Trophoblast cell (in vitro differentiated cells and primary cell): ENCODE data around the gene PTPN18.

Experiments
- DNase-seq, 2 donors: peaks; one replicate each; pipeline ENCODE4 v3.0.0-alpha.2; 2016
- H2AFZ ChIP-seq: 2 replicates; pipeline ENCODE4 v1.6.1; 2013; ENCODE audit warnings: low read length, moderate library complexity, mild to moderate bottlenecking; ENCODE audit not compliant: insufficient read depth, poor library complexity
- H2AK5ac ChIP-seq: 2 replicates; pipeline ENCODE4 v1.6.1; 2013; ENCODE audit warnings: mild to moderate bottlenecking, low read length
- H2BK120ac ChIP-seq: 2 replicates; pipeline ENCODE4 v1.6.1; 2013; ENCODE audit warnings: low read length, mild to moderate bottlenecking, moderate library complexity; ENCODE audit not compliant: insufficient read depth, poor library complexity
- H2BK12ac ChIP-seq: 2 replicates; pipeline ENCODE4 v1.6.1; 2013; ENCODE audit warnings: mild to moderate bottlenecking, low read length, moderate library complexity
- H2BK5ac ChIP-seq: 2 replicates; pipeline ENCODE4 v1.6.1; 2013; ENCODE audit warnings: low read length, low read depth, moderate library complexity, mild to moderate bottlenecking; ENCODE audit not compliant: poor library complexity
- H3K14ac ChIP-seq: 2 replicates; pipeline ENCODE4 v1.6.1; 2013; ENCODE audit warnings: mild to moderate bottlenecking, low read length
- H3K18ac ChIP-seq: 2 replicates; pipeline ENCODE4 v1.6.1; 2013; ENCODE audit warnings: mild to moderate bottlenecking, low read length
- H3K23ac ChIP-seq: 2 replicates; pipeline ENCODE4 v1.6.1; 2013; ENCODE audit warnings: low read length
- H3K27ac ChIP-seq: 2 replicates; pipeline ENCODE4 v1.5.1; 2013; ENCODE audit warnings: low read depth, mild to moderate bottlenecking, inconsistent platforms, low read length, moderate library complexity
- H3K27me3 ChIP-seq: 2 replicates; pipeline ENCODE4 v1.6.1; 2013; ENCODE audit warnings: inconsistent platforms, mild to moderate bottlenecking, low read length, moderate library complexity; ENCODE audit not compliant: insufficient read depth
- H3K36me3 ChIP-seq, 2 experiments: 1 replicate in 1 of 2; 2 replicates in 1 of 2; pipeline ENCODE4 v1.6.1; 2013; ENCODE audit warnings: low read length in 2 of 2, mild to moderate bottlenecking in 2 of 2, moderate library complexity in 1 of 2; ENCODE audit not compliant: insufficient read depth in 2 of 2, control insufficient read depth in 1 of 2
- H3K4ac ChIP-seq: 2 replicates; pipeline ENCODE4 v1.6.1; 2013; ENCODE audit warnings: low read depth, mild to moderate bottlenecking, low read length, moderate library complexity
- H3K4me1 ChIP-seq, 2 experiments: 1 replicate in 1 of 2; 2 replicates in 1 of 2; pipeline ENCODE4 v1.6.1; 2013; ENCODE audit warnings: low read length in 2 of 2, mild to moderate bottlenecking in 2 of 2, moderate library complexity in 1 of 2; ENCODE audit not compliant: insufficient read depth in 2 of 2, control insufficient read depth in 1 of 2
- H3K4me2 ChIP-seq: 2 replicates; pipeline ENCODE4 v1.6.1; 2013; ENCODE audit warnings: inconsistent platforms, mild to moderate bottlenecking, low read length, moderate library complexity
- H3K4me3 ChIP-seq: 2 replicates; pipeline ENCODE4 v1.5.1; 2013; ENCODE audit warnings: mild to moderate bottlenecking, low read depth, low read length, inconsistent platforms
- H3K79me1 ChIP-seq: one replicate; pipeline ENCODE4 v1.6.1; 2013; ENCODE audit warnings: low read length
- H3K79me2 ChIP-seq: 2 replicates; pipeline ENCODE4 v1.6.1; 2013; ENCODE audit warnings: low read length, mild to moderate bottlenecking; ENCODE audit not compliant: control insufficient read depth, insufficient read depth, poor library complexity
- H3K9ac ChIP-seq: 2 replicates; pipeline ENCODE4 v1.6.1; 2013; ENCODE audit warnings: mild to moderate bottlenecking, low read length
- H3K9me3 ChIP-seq: 2 replicates; pipeline ENCODE4 v1.6.1; 2013; ENCODE audit warnings: low read depth, mild to moderate bottlenecking, control low read depth, inconsistent platforms, low read length; ENCODE audit not compliant: insufficient read depth
- H4K12ac ChIP-seq: 2 replicates; pipeline ENCODE4 v1.6.1; 2013; ENCODE audit warnings: low read depth, mild to moderate bottlenecking, low read length, moderate library complexity
- H4K8ac ChIP-seq: 2 replicates; pipeline ENCODE4 v1.6.1; 2013; ENCODE audit warnings: low read depth, mild to moderate bottlenecking, low read length, moderate library complexity
- H4K91ac ChIP-seq: one replicate; pipeline ENCODE4 v1.6.1; 2013; ENCODE audit warnings: low read depth, mild to moderate bottlenecking, low read length, moderate library complexity
- WGBS: extraction: QIAGEN DNeasy Blood & Tissue Kit; methylation state at CpG from one replicate; pipeline ENCODE4 v1.1.7; 2013; ENCODE audit warnings: missing lambda C conversion rate; ENCODE audit not compliant: insufficient read length, insufficient coverage; ENCODE audit errors: extremely low coverage; 5-methylcytosine and 5-hydroxymethylcytosine counted together

The PTPN18 gene

GRCh38 chr2:130314377-130314776 lies 41.5 kb upstream of the PTPN18 start:
- H2AK5ac ChIP-seq, result no peak overlapping the region
- H3K79me1 ChIP-seq, result no peaks in the 10 kb centered on the region
- DNase-seq, result no peak
- H3K9ac ChIP-seq, result no peak overlapping the region
- H3K14ac ChIP-seq, result no peak overlapping the region
- H3K9me3 ChIP-seq, result peaks cover 3% of the 10 kb centered on the region
- H2BK12ac ChIP-seq, result no peak overlapping the region
- H3K4ac ChIP-seq, result no peak overlapping the region
- no peaks in the 10 kb centered on the region for H3K27me3 ChIP-seq
- H3K36me3 ChIP-seq, result no peaks in the 10 kb centered on the region
- no peak overlapping the region for H4K91ac ChIP-seq
- H2BK120ac ChIP-seq, result no peak overlapping the region
- H3K4me3 ChIP-seq, result no peak overlapping the region
- no peak overlapping the region for H2AFZ ChIP-seq
- WGBS, result no CpG with 5 or more reads among the region's 3 CpGs
- no peak overlapping the region for H3K18ac ChIP-seq
- H3K23ac ChIP-seq, result no peak overlapping the region
- no peaks in the 10 kb centered on the region for H3K79me2 ChIP-seq
- H3K4me2 ChIP-seq, result no peak overlapping the region
- no peak overlapping the region for H2BK5ac ChIP-seq
- H4K8ac ChIP-seq, result no peak overlapping the region
- no peaks in the 10 kb centered on the region for H3K4me1 ChIP-seq
- H3K27ac ChIP-seq, result no peak overlapping the region
- no peak overlapping the region for H4K12ac ChIP-seq

GRCh38 chr2:130316596-130316995 lies 39.3 kb upstream of the PTPN18 start:
- WGBS, result no CpG with 5 or more reads among the region's 1 CpG
- Histone ChIP-seq H2BK12ac (no peak overlapping the region), H4K12ac (no peak overlapping the region), H3K4me3 (no peak overlapping the region), H3K79me2 (no peaks in the 10 kb centered on the region), H2BK5ac (no peak overlapping the region), H3K4me1 (no peaks in the 10 kb centered on the region), H2BK120ac (no peak overlapping the region), H2AFZ (no peak overlapping the region), H3K18ac (no peak overlapping the region), H2AK5ac (no peak overlapping the region), H3K23ac (no peak overlapping the region), H3K9ac (no peak overlapping the region), H3K4me2 (no peak overlapping the region), H3K4ac (no peak overlapping the region), H3K27me3 (no peaks in the 10 kb centered on the region), H3K36me3 (no peaks in the 10 kb centered on the region), H3K14ac (no peak overlapping the region), H4K8ac (no peak overlapping the region), H4K91ac (no peak overlapping the region), H3K27ac (no peak overlapping the region), H3K9me3 (peaks cover 3% of the 10 kb centered on the region), H3K79me1 (no peaks in the 10 kb centered on the region)
- no peak for DNase-seq

GRCh38 chr2:130318906-130319305 lies 37.0 kb upstream of the PTPN18 start:
- Histone ChIP-seq H3K79me2 (no peaks in the 10 kb centered on the region), H3K79me1 (no peaks in the 10 kb centered on the region), H3K23ac (no peak overlapping the region), H2BK12ac (no peak overlapping the region), H2BK120ac (no peak overlapping the region), H3K4me3 (no peak overlapping the region), H2BK5ac (no peak overlapping the region), H3K4me2 (no peak overlapping the region), H3K9me3 (peaks cover under 1% of the 10 kb centered on the region), H3K27ac (no peak overlapping the region), H3K18ac (no peak overlapping the region), H4K8ac (no peak overlapping the region), H3K36me3 (no peaks in the 10 kb centered on the region), H4K91ac (no peak overlapping the region), H3K4me1 (no peaks in the 10 kb centered on the region), H4K12ac (no peak overlapping the region), H3K14ac (no peak overlapping the region), H3K27me3 (no peaks in the 10 kb centered on the region), H2AFZ (no peak overlapping the region), H3K4ac (no peak overlapping the region), H2AK5ac (no peak overlapping the region), H3K9ac (no peak overlapping the region)
- no peak for DNase-seq
- WGBS, result no CpG with 5 or more reads among the region's 7 CpGs

GRCh38 chr2:130319536-130319935 lies 36.3 kb upstream of the PTPN18 start:
- no peak overlapping the region for H2AK5ac ChIP-seq
- H4K8ac ChIP-seq, result no peak overlapping the region
- no peak overlapping the region for H2BK120ac ChIP-seq
- no peak overlapping the region for H3K23ac ChIP-seq
- no peaks in the 10 kb centered on the region for H3K27me3 ChIP-seq
- no peaks in the 10 kb centered on the region for H3K36me3 ChIP-seq
- no peak overlapping the region for H2BK12ac ChIP-seq
- H3K4ac ChIP-seq, result no peak overlapping the region
- no peak overlapping the region for H3K14ac ChIP-seq
- no peak overlapping the region for H3K9ac ChIP-seq
- H3K27ac ChIP-seq, result no peak overlapping the region
- no peaks in the 10 kb centered on the region for H3K79me1 ChIP-seq
- H2AFZ ChIP-seq, result no peak overlapping the region
- H4K12ac ChIP-seq, result no peak overlapping the region
- no peak overlapping the region for H4K91ac ChIP-seq
- H3K79me2 ChIP-seq, result no peaks in the 10 kb centered on the region
- H3K4me3 ChIP-seq, result no peak overlapping the region
- H3K4me1 ChIP-seq, result no peaks in the 10 kb centered on the region
- WGBS, result no CpG with 5 or more reads among the region's 3 CpGs
- no peak overlapping the region for H3K18ac ChIP-seq
- no peak for DNase-seq
- H3K4me2 ChIP-seq, result no peak overlapping the region
- H3K9me3 ChIP-seq, result no peaks in the 10 kb centered on the region
- no peak overlapping the region for H2BK5ac ChIP-seq
